Body of pancreas (tissue), 4 donors: ENCODE results near the gene FBXL20. TPM values are rescaled to one million over a fixed set of nuclear protein-coding genes. Genes with fewer than 3 reads are reported as not detected.

ENCODE experiments used
- ATAC-seq: fragments of 150-250 bp; one replicate; pipeline ENCODE4 v1.9.1; 2016
- DNase-seq, 4 donors: peaks; one replicate each; pipeline ENCODE4 v3.0.0-alpha.2; 2019
- H3K27ac ChIP-seq, 4 donors: fragments of 200-600 bp; sonication (generic); 1 replicate in 3 of 4; 2 replicates in 1 of 4; pipeline versions ENCODE4 v1.5.1 to v1.6.1; 2016 to 2019; ENCODE audit warnings: mild to moderate bottlenecking in 1 of 4, mixed read lengths in 1 of 4, moderate library complexity in 1 of 4
- H3K27me3 ChIP-seq, 2 donors: fragments of 200-600 bp; sonication (generic); one replicate each; pipeline ENCODE4 v1.6.0; 2016; ENCODE audit warnings: mild to moderate bottlenecking in 1 of 2
- H3K36me3 ChIP-seq, 2 donors: fragments of 200-600 bp; sonication (generic); replicated peaks in 1 of 2; 2 replicates each; pipeline ENCODE4 v1.5.1; 2016; ENCODE audit warnings: low read depth in 2 of 2; ENCODE audit not compliant: insufficient read depth in 1 of 2
- H3K4me1 ChIP-seq: fragments of 200-600 bp; sonication (generic); one replicate; pipeline ENCODE4 v1.6.0; 2016
- H3K4me3 ChIP-seq, 2 donors: fragments of 200-600 bp; sonication (generic); 1 replicate in 1 of 2; 2 replicates in 1 of 2; pipeline ENCODE4 v1.5.1; 2016 to 2019
- H3K9me3 ChIP-seq, 3 donors: fragments of 200-600 bp; sonication (generic); 1 replicate in 2 of 3; 2 replicates in 1 of 3; pipeline ENCODE4 v1.5.1; 2016
- POLR2A ChIP-seq, 3 donors: fragments of 450-650 bp; IDR thresholded peaks; one replicate each; pipeline ENCODE4 v1.6.1; 2016; ENCODE audit warnings: antibody characterized with exemption in 3 of 3, mild to moderate bottlenecking in 2 of 3
- WGBS, 2 donors: methylation state at CpG; one replicate each; pipeline ENCODE4 v1.1.5; 2017; 5-methylcytosine and 5-hydroxymethylcytosine counted together
- intact Hi-C: fragments of 100-400 bp; cut with DNase I; formaldehyde crosslinking; loops from one replicate; pipeline ENCODE4 v1.15.1; 2023
- total RNA-seq, 2 donors: library from RNA; depleted of rRNA; stranded (reverse); fragments of >200 nt; gene quantifications; one replicate each; pipeline ENCODE4 v1.1.0, GENCODE V29; 2016
- TF ChIP-seq, protein P1 (sequence below), 7 experiments: fragments of 450-650 bp in 4 of 7; fragments of 200-600 bp in 3 of 7; sonication (generic) in 3 of 7; IDR thresholded peaks; one replicate each; pipeline ENCODE4 v1.5.1; 2016 to 2019; ENCODE audit warnings: antibody characterized with exemption in 7 of 7

Gene FBXL20
- total RNA-seq, 2 donors from 2014 or later = 6.7 to 11.9 TPM

DNA sequence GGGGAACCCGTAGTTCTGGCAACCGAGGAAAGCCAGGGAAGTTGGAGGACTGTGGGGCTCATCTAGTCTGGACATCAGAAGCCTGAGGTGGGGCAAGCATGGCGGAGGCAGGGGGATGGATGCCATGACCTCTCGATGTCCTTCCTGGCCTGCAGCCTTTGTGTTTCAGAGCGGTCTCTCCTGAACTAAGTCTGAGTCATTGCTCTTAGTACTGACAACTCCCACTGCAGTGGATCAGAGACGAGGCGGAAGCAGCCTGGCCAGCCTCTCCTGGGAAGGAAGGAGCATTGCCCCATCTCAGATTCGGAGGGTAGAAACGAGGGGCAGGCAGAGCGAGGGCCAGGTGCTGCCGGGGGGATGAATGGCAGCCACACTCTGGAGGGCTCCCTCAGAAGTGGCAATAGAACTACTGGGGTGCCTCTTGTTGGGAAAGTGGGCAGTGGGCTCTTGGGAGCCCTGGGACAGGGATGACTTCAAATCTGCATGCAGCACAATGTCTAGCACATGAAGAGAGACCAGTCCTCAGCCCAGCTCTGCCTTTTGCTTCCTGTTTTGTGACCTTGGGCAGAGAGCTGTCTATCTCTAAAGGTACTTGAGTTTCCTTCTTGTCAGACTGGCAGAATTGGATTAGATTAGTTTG is 172.0 kb downstream of the FBXL20 start:
- TF ChIP-seq, protein P1, sequence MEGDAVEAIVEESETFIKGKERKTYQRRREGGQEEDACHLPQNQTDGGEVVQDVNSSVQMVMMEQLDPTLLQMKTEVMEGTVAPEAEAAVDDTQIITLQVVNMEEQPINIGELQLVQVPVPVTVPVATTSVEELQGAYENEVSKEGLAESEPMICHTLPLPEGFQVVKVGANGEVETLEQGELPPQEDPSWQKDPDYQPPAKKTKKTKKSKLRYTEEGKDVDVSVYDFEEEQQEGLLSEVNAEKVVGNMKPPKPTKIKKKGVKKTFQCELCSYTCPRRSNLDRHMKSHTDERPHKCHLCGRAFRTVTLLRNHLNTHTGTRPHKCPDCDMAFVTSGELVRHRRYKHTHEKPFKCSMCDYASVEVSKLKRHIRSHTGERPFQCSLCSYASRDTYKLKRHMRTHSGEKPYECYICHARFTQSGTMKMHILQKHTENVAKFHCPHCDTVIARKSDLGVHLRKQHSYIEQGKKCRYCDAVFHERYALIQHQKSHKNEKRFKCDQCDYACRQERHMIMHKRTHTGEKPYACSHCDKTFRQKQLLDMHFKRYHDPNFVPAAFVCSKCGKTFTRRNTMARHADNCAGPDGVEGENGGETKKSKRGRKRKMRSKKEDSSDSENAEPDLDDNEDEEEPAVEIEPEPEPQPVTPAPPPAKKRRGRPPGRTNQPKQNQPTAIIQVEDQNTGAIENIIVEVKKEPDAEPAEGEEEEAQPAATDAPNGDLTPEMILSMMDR (IDR thresholded peaks at IDR 0.05) = no peak
- no peak for TF ChIP-seq POLR2A (IDR thresholded peaks at IDR 0.05)
- ATAC-seq (no peak), DNase-seq (no peak)
- Histone ChIP-seq H3K4me1 (peaks cover 24% of the 10 kb centered on the region), H3K36me3 (no peaks in the 10 kb centered on the region), H3K27me3 (peaks cover 0 to 19% of the 10 kb centered on the region in 2 donors), H3K4me3 (no peak overlapping the region), H3K9me3 (no peaks in the 10 kb centered on the region), H3K27ac (no peak overlapping the region)
- WGBS, 2 donors = 53% methylated on average over 11 of the region's 11 CpGs
- intact Hi-C loops = no loop called here

DNA sequence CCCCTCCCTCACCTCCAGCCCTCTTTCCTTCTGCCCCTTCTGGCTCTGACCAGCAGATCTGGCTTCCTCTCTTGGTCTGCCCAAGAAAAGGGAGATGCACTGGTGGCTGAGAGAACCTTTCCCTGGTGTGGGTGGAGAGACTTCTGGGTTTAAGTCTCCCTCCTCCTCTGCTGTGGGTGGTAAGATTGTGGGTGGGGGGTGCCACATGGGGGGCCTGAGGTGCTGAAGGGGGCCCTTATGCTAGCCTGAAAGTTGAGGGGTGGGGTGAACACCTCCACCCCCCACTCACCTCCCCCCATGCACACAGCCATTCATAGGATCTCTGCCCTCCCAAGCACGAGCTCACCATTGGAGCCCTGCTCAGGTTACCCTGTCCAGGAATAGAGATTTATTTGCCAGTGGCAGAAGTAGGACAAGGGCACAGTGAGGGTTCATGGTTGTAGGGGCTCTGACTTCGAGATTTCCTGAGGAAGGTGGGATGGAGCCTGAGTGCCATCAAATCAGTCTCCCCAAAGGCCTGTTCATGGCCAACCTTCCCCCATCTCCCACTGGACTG is 174.0 kb downstream of the FBXL20 start:
- no peak for DNase-seq
- H3K36me3 ChIP-seq = no peaks in the 10 kb centered on the region
- intact Hi-C loops = no loop called here
- no peak for TF ChIP-seq POLR2A (IDR thresholded peaks at IDR 0.05)
- TF ChIP-seq, protein P1 (IDR thresholded peaks at IDR 0.05) = no peak
- no peaks in the 10 kb centered on the region for H3K9me3 ChIP-seq
- no peak overlapping the region for H3K27ac ChIP-seq
- peaks cover 0 to 12% of the 10 kb centered on the region in 2 donors for H3K27me3 ChIP-seq
- H3K4me3 ChIP-seq = no peak overlapping the region
- no peak for ATAC-seq
- WGBS, 2 donors = 42 to 70% methylated on average over 2 of the region's 2 CpGs
- H3K4me1 ChIP-seq = peaks cover 24% of the 10 kb centered on the region

DNA sequence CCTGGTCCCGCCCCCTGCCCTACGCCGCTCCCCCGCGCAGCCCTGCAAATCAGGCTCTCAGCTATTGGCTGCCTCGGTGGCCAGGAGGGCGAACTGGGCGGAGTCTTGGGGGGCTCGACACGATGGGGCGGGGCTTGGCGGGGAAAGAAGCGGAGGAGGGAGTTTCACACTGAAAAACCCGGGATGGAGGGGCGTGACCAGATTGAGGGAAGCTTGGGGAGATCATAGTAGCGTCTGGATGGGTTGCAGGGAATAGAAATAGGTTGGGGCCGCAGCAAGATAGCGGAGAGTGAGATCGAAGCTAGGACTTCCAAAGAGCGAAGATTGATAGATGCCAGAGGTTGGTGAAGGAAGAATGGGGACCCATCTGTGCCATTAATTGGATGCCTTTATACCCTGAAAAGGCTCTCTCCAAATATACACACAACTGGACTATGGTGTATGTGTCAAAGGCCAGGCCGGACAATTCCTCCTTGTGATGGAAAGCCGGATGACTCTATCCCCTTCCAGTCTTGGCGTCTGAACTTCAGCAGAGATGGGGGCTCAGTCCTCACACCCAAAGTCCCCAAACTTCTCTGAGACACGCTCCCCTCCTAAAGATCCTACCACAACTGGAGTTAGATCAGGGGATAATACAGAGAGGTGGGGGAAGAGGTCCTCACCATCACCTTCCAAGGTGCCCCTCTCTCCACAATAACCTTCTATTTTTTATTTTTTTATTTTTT is 175.3 kb downstream of the FBXL20 start:
- H3K4me3 ChIP-seq = no peak overlapping the region
- ATAC-seq (peak; percentile 36), DNase-seq (peak in 3 of 4 donors; percentile 27 to 38 (median 32))
- TF ChIP-seq, protein P1 (IDR thresholded peaks at IDR 0.05) = no peak
- no peak for TF ChIP-seq POLR2A (IDR thresholded peaks at IDR 0.05)
- H3K27ac ChIP-seq = no peak overlapping the region
- H3K27me3 ChIP-seq = peaks cover 0 to 7% of the 10 kb centered on the region in 2 donors
- no peaks in the 10 kb centered on the region for H3K9me3 ChIP-seq
- WGBS, 2 donors = 13 to 19% methylated on average over 18 to 24 of the region's 24 CpGs
- H3K4me1 ChIP-seq = peaks cover 15% of the 10 kb centered on the region
- intact Hi-C loops = no loop called here
- no peaks in the 10 kb centered on the region for H3K36me3 ChIP-seq

DNA sequence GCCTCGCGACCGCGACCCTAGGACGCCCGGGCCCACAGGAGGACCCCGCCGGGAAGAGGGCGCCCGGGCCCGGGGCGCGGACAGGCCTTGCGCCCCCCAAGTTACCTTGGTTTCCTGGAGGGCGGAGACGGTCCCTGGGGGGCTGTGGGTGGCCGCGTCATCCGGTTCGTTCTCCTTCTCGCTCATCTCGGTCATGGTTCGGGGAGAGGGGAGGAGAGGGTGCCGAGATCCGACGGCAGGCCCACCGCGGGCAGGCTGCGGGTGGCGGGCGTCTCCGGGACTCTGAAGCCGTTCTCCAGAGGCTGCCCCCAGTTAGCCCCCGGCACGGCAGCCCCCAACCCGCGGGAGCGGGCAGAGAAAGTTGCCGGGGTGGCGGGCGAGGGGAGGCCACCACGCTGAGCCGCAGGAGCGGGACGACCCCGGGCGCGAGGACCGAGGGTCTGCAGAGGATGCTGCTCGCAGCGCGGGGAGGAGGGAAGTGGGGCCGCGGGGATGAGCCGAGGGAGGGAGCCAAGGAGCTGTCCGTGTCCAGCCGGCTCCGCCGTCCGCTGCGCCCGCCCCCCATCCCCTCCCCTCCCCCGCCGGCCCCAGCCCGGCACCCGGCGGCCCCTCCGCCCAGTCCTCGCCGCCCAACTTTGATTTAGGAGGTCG is 176.0 kb downstream of the FBXL20 start, which contains the start of gene STAC2:
Gene STAC2 (minus strand): TSS at position 638 of the 651 bp plus-strand sequence. CDS start 443 bp downstream, at position 195.
- peaks cover 0 to 7% of the 10 kb centered on the region in 2 donors for H3K27me3 ChIP-seq
- peak; percentile 24 for ATAC-seq
- WGBS, 2 donors = 3% methylated on average over 60 of the region's 71 CpGs; no CpG with 5 or more reads in 1 of the 2 donors

More for the DNA sequence above, 176.0 kb downstream of the FBXL20 start, which contains the start of gene STAC2:
- intact Hi-C loops = no loop called here
- DNase-seq = no peak
- H3K4me3 ChIP-seq = no peak within 1 kb of the TSS
- H3K4me1 ChIP-seq = peaks cover 15% of the 10 kb centered on the region
- no peaks in the 10 kb centered on the region for H3K36me3 ChIP-seq
- H3K9me3 ChIP-seq = no peaks in the 10 kb centered on the region
- no peak for TF ChIP-seq POLR2A (IDR thresholded peaks at IDR 0.05)
- TF ChIP-seq, protein P1 (IDR thresholded peaks at IDR 0.05) = no peak
- no peak within 1 kb of the TSS for H3K27ac ChIP-seq
